ENCODE measurements around the gene SPAG17.

The SPAG17 gene

DNA sequence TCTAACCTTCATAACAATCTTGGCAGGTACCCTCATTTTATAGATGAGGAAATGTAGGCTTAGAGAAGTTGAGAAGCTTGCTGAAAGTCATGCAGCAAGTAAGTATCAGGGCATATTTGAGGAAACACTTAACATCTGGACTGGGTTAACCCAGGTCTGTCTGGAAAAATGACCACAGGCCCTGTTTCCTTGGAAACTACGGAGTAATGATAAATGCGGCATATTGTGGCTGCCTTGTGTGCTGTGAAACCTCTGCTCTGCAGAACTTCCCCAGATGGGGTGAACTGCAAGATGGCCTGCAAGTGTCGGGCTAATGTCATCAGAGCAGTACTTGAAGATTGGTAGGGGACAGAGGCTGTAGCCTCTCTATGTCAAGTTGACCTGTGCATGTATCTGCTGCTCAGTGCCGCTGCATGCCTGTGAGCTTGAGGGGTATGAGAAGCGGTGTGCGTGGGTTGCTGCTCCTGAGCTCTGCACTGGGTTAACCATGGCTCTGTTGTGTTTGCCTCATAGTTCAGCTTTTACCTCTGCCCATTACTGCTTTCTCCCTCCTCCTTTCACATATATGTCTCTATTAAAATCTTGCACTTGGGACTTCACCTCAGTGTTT lies 172.4 kb downstream of the SPAG17 start:
- no peak overlapping the region for H3K4me3 ChIP-seq (ENCODE audit: control insufficient read depth, low read depth, low read length)
- TF ChIP-seq, protein P1, sequence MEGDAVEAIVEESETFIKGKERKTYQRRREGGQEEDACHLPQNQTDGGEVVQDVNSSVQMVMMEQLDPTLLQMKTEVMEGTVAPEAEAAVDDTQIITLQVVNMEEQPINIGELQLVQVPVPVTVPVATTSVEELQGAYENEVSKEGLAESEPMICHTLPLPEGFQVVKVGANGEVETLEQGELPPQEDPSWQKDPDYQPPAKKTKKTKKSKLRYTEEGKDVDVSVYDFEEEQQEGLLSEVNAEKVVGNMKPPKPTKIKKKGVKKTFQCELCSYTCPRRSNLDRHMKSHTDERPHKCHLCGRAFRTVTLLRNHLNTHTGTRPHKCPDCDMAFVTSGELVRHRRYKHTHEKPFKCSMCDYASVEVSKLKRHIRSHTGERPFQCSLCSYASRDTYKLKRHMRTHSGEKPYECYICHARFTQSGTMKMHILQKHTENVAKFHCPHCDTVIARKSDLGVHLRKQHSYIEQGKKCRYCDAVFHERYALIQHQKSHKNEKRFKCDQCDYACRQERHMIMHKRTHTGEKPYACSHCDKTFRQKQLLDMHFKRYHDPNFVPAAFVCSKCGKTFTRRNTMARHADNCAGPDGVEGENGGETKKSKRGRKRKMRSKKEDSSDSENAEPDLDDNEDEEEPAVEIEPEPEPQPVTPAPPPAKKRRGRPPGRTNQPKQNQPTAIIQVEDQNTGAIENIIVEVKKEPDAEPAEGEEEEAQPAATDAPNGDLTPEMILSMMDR (conservative IDR thresholded peaks at IDR 0.05; ENCODE audit: control insufficient read depth, insufficient read depth, low read depth, low read length), result no peak
- peak; percentile 33 for DNase-seq (ENCODE audit: low read depth)

DNA sequence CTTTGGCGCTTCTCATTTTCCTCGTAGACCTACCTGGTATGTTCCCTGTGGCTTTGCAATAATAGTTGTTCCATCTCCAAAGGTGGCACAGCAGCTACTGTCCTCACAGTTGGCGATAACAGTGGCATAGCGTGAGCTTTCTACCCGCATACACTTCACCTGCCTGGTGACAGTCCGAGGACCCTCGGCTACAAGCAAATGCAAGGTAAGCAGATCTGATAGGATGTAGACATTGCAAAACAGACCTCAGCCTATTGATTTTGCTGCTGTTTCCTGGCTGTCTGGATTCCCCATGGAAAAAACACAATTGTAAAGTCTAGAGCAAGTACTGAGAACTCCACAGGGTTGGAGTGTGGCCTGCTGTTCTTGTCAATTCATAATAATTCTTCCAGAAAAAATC lies 177.0 kb downstream of the SPAG17 start:
- TF ChIP-seq, protein P1 (conservative IDR thresholded peaks at IDR 0.05; ENCODE audit: control insufficient read depth, insufficient read depth, low read depth, low read length), result no peak
- no peak for DNase-seq (ENCODE audit: low read depth)
- no peak overlapping the region for H3K4me3 ChIP-seq (ENCODE audit: control insufficient read depth, low read depth, low read length)

DNA sequence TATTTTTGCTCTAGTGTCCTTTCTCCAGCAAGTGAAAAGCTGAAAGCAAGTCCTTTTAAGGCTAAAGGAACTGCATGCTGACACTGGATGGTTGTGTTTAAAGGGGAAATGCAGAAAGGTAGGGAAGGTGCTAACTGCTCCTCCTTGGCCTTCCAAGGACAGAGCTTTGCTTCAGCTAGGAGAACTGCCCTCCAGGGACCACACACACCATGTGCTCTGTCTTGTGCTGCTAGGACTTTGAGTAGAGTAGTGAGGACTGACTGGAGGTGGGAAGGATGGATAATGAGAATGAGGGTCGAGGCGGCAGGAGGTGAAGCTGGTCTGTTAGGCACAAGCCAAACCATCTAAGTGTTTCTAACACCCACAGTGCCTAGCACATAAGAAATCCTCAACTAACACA lies 177.6 kb downstream of the SPAG17 start:
- DNase-seq (ENCODE audit: low read depth), result no peak
- TF ChIP-seq, protein P1 (conservative IDR thresholded peaks at IDR 0.05; ENCODE audit: control insufficient read depth, insufficient read depth, low read depth, low read length), result no peak
- H3K4me3 ChIP-seq (ENCODE audit: control insufficient read depth, low read depth, low read length), result no peak overlapping the region

DNA sequence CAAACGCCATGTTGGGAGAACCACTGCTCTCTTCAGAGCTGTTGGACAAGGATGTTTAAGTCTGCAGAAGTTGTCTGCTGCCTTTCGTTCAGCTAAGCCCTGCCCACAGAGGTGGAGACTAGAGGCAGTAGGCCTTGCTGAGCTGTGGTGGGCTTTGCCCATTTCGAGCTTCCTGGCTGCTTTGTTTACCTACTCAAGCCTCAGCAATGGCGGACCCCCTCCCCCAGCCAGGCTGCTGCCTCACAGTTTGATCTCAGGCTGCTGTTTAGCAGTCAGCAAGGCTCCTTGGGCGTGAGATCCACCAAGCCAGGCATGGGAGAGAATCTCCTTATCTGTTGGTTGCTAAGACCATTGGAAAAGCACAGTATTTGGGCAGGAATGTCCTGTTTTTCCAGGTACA lies 180.7 kb downstream of the SPAG17 start:
- TF ChIP-seq, protein P1 (conservative IDR thresholded peaks at IDR 0.05; ENCODE audit: control insufficient read depth, insufficient read depth, low read depth, low read length), result no peak
- H3K4me3 ChIP-seq (ENCODE audit: control insufficient read depth, low read depth, low read length), result no peak overlapping the region
- DNase-seq (ENCODE audit: low read depth), result no peak

DNA sequence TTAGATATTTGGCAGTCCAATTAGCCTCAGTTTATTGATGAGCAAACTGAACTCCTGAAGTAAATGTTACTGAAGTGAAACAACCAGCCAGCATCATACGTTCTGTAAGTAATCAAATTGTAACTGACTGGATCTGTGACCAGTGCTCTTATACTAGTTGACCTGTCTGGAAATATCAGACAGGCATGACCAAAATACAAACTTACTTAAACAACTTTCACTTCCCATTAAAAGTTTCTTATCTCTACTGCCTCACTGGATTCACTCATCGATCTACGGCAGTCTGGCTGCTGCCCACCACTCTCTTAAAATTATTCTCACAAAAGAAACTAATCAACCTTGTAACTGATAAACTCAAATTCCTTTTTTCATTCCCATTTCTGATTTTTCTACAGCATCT lies 199.1 kb downstream of the SPAG17 start:
- TF ChIP-seq, protein P1 (conservative IDR thresholded peaks at IDR 0.05; ENCODE audit: control insufficient read depth, insufficient read depth, low read depth, low read length), result no peak
- no peak for DNase-seq (ENCODE audit: low read depth)
- no peak overlapping the region for H3K4me3 ChIP-seq (ENCODE audit: control insufficient read depth, low read depth, low read length)

DNA sequence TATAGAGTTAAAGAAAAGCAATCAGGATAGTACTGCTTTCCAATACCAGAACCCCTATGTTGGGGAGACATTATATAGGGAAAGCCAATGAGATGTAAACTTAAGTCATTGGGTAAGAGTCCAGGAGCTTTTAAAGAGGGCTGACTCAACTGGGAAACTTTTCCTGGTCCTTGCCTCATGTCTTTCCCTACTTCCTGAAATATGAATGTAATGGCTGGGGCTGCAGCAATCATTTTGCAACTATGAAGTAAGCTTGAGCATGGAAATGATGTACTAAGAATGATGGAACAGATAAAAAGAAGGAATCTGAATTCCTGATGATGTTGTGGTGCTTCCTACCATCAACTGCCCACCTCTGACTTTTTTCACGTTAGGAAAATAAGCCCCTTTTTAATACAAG lies 199.8 kb downstream of the SPAG17 start:
- no peak overlapping the region for H3K4me3 ChIP-seq (ENCODE audit: control insufficient read depth, low read depth, low read length)
- TF ChIP-seq, protein P1 (conservative IDR thresholded peaks at IDR 0.05; ENCODE audit: control insufficient read depth, insufficient read depth, low read depth, low read length), result no peak
- peak; percentile 9 for DNase-seq (ENCODE audit: low read depth)
